ENCODE results near the gene SAP30BP. TPM values are rescaled to one million over a fixed set of nuclear protein-coding genes. Genes with fewer than 3 reads are reported as not detected.
A peak's percentile ranks its signal among the peaks of the same experiment; 100 is the strongest.

Gene SAP30BP
- polyA plus RNA-seq, 2 of the 4 experiments (the other 2 are of a cell fraction), result 103 to 139 TPM

GRCh38 chr17:75719732-75720131 lies 52.6 kb downstream of the SAP30BP start:
- Histone ChIP-seq H3K9me3 (no peaks in the 10 kb centered on the region), H3K4me2 (no peak overlapping the region), H3K4me3 (no peak overlapping the region), H3K27ac (peak overlapping the region in 1 of 2 experiments; percentile 93; a peak in 2 of 6 replicates), H3K4me1 (peaks cover 35% of the 10 kb centered on the region)
- 89% methylated on average over 2 of the region's 2 CpGs for WGBS (ENCODE audit: missing lambda C conversion rate)
- no peak for FAIRE-seq
- POLR2A ChIA-PET, result interaction anchor here (0.7 to 1.7 kb wide), 3 partner anchors 13 to 60 kb away, joined by 4 to 7 read pairs (median 4); a partner anchor contains a TSS
- TF ChIP-seq RFX5 (IDR thresholded peaks at IDR 0.05), result no peak
- TF ChIP-seq E2F6 (IDR thresholded peaks at IDR 0.05; ENCODE audit: borderline replicate concordance, low read depth), result no peak
- TF ChIP-seq HEYL (CRISPR knock-in tag; IDR thresholded peaks at IDR 0.05), result no peak
- TF ChIP-seq, protein P1, sequence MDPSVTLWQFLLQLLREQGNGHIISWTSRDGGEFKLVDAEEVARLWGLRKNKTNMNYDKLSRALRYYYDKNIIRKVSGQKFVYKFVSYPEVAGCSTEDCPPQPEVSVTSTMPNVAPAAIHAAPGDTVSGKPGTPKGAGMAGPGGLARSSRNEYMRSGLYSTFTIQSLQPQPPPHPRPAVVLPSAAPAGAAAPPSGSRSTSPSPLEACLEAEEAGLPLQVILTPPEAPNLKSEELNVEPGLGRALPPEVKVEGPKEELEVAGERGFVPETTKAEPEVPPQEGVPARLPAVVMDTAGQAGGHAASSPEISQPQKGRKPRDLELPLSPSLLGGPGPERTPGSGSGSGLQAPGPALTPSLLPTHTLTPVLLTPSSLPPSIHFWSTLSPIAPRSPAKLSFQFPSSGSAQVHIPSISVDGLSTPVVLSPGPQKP (IDR thresholded peaks at IDR 0.05; ENCODE audit: low read depth, low read length), result no peak
- TF ChIP-seq RNF2 (IDR thresholded peaks at IDR 0.05; ENCODE audit: borderline replicate concordance, low read depth), result no peak
- TF ChIP-seq, protein P2, sequence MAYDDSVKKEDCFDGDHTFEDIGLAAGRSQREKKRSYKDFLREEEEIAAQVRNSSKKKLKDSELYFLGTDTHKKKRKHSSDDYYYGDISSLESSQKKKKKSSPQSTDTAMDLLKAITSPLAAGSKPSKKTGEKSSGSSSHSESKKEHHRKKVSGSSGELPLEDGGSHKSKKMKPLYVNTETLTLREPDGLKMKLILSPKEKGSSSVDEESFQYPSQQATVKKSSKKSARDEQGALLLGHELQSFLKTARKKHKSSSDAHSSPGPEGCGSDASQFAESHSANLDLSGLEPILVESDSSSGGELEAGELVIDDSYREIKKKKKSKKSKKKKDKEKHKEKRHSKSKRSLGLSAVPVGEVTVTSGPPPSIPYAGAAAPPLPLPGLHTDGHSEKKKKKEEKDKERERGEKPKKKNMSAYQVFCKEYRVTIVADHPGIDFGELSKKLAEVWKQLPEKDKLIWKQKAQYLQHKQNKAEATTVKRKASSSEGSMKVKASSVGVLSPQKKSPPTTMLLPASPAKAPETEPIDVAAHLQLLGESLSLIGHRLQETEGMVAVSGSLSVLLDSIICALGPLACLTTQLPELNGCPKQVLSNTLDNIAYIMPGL (CRISPR knock-in tag; IDR thresholded peaks at IDR 0.05; ENCODE audit: borderline replicate concordance), result no peak
- TF ChIP-seq MAFK (IDR thresholded peaks at IDR 0.05; ENCODE audit: partially characterized antibody), result no peak
- TF ChIP-seq FOSL2 (IDR thresholded peaks at IDR 0.05), result no peak
- no peak for TF ChIP-seq FOSL2 (CRISPR knock-in tag; IDR thresholded peaks at IDR 0.05)
- no peak for TF ChIP-seq SMC3 (IDR thresholded peaks at IDR 0.05)
- no peak for TF ChIP-seq HDAC2 (IDR thresholded peaks at IDR 0.05)
- TF ChIP-seq CBX2 (IDR thresholded peaks at IDR 0.05; ENCODE audit: borderline replicate concordance, low read depth), result no peak
- TF ChIP-seq CHD2 (IDR thresholded peaks at IDR 0.05; ENCODE audit: low read length, partially characterized antibody), result no peak
- no peak for TF ChIP-seq BHLHE40 (IDR thresholded peaks at IDR 0.05; ENCODE audit: low read depth, low read length)
- no peak for TF ChIP-seq MAZ (IDR thresholded peaks at IDR 0.05; ENCODE audit: borderline replicate concordance, low read depth, low read length)
- TF ChIP-seq ZNF302 (CRISPR knock-in tag; IDR thresholded peaks at IDR 0.05), result no peak
- TF ChIP-seq ZC3H11A (IDR thresholded peaks at IDR 0.05), result no peak
- no peak for ATAC-seq
- no peak for DNase-seq (ENCODE audit: low read depth in 1 of 2, low spot score in 1 of 2)
- CTCF ChIA-PET, result interaction anchor here (0.9 to 11.7 kb wide), 9 partner anchors 12 to 106 kb away, joined by 3 to 186 read pairs (median 5); partner anchors contain the start of gene SMIM5

- FAIRE-seq, result no peak
- 16% methylated on average over 29 of the region's 70 CpGs for WGBS (ENCODE audit: missing lambda C conversion rate)
- H3K4me3 ChIP-seq, result peak within 1 kb of the TSS; percentile 57
- ChIA-PET CTCF (interaction anchor here (1.0 to 11.7 kb wide), 15 partner anchors 8 to 152 kb away, joined by 3 to 186 read pairs (median 3); partner anchors contain the start of genes GALK1 and SMIM5), POLR2A (interaction anchor here (0.7 to 1.7 kb wide), 4 partner anchors 14 to 59 kb away, joined by 4 to 7 read pairs (median 6); partner anchors contain the start of genes RECQL5 and SAP30BP)
- ATAC-seq, result peak; percentile 68 to 70
- peak; percentile 42 to 75 for DNase-seq (ENCODE audit: low read depth in 1 of 2, low spot score in 1 of 2)
- H3K27ac ChIP-seq, result peak within 1 kb of the TSS; percentile 93 to 94
- H3K4me1 ChIP-seq, result peaks cover 35% of the 10 kb centered on the region
- peak within 1 kb of the TSS; percentile 87 for H3K4me2 ChIP-seq
- H3K9me3 ChIP-seq, result no peaks in the 10 kb centered on the region
- TF ChIP-seq RAD21 (conservative IDR thresholded peaks at IDR 0.05 in 1 of 2, IDR thresholded peaks at IDR 0.05 in 1 of 2), result peak in 1 of 2 experiments; percentile 27; a peak in 2 of 5 replicates
- no peak for TF ChIP-seq PHF8 (IDR thresholded peaks at IDR 0.05; ENCODE audit: borderline replicate concordance, low read depth)
- TF ChIP-seq GATA3 (IDR thresholded peaks at IDR 0.05; ENCODE audit: borderline replicate concordance), result 0 out of 2 replicates have a peak, but pooled peaks have one; percentile 7
- TF ChIP-seq, protein P3, sequence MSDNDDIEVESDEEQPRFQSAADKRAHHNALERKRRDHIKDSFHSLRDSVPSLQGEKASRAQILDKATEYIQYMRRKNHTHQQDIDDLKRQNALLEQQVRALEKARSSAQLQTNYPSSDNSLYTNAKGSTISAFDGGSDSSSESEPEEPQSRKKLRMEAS (IDR thresholded peaks at IDR 0.05), result peak; percentile 27; the same call in 1 of the 2 replicates
- TF ChIP-seq POLR2A (IDR thresholded peaks at IDR 0.05; ENCODE audit: low read length), result no peak
- TF ChIP-seq SMC3 (IDR thresholded peaks at IDR 0.05), result peak; percentile 37; the same call in 2 of the 3 replicates
- TF ChIP-seq TP53 (CRISPR knock-in tag; IDR thresholded peaks at IDR 0.05), result no peak
- no peak for TF ChIP-seq BHLHE40 (IDR thresholded peaks at IDR 0.05; ENCODE audit: low read depth, low read length)
- TF ChIP-seq, protein P4, sequence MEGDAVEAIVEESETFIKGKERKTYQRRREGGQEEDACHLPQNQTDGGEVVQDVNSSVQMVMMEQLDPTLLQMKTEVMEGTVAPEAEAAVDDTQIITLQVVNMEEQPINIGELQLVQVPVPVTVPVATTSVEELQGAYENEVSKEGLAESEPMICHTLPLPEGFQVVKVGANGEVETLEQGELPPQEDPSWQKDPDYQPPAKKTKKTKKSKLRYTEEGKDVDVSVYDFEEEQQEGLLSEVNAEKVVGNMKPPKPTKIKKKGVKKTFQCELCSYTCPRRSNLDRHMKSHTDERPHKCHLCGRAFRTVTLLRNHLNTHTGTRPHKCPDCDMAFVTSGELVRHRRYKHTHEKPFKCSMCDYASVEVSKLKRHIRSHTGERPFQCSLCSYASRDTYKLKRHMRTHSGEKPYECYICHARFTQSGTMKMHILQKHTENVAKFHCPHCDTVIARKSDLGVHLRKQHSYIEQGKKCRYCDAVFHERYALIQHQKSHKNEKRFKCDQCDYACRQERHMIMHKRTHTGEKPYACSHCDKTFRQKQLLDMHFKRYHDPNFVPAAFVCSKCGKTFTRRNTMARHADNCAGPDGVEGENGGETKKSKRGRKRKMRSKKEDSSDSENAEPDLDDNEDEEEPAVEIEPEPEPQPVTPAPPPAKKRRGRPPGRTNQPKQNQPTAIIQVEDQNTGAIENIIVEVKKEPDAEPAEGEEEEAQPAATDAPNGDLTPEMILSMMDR (IDR thresholded peaks at IDR 0.05), result peak; percentile 29; the same call in 1 of the 3 replicates
- TF ChIP-seq, protein P5, sequence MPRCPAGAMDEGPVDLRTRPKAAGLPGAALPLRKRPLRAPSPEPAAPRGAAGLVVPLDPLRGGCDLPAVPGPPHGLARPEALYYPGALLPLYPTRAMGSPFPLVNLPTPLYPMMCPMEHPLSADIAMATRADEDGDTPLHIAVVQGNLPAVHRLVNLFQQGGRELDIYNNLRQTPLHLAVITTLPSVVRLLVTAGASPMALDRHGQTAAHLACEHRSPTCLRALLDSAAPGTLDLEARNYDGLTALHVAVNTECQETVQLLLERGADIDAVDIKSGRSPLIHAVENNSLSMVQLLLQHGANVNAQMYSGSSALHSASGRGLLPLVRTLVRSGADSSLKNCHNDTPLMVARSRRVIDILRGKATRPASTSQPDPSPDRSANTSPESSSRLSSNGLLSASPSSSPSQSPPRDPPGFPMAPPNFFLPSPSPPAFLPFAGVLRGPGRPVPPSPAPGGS (IDR thresholded peaks at IDR 0.05), result 0 out of 3 replicates have a peak, but pooled peaks have one; percentile 44
- TF ChIP-seq E2F6 (IDR thresholded peaks at IDR 0.05; ENCODE audit: borderline replicate concordance, low read depth), result no peak; the same call in 1 of the 2 replicates
- TF ChIP-seq FOSL2 (IDR thresholded peaks at IDR 0.05), result no peak
- 0 out of 2 replicates have a peak, but pooled peaks have one; percentile 21 for TF ChIP-seq FOSL2 (CRISPR knock-in tag; IDR thresholded peaks at IDR 0.05)
- TF ChIP-seq ZC3H11A (IDR thresholded peaks at IDR 0.05), result no peak
- peak; percentile 43 to 75; a peak in 3 of 5 replicates for TF ChIP-seq JUN (IDR thresholded peaks at IDR 0.05)
- TF ChIP-seq HOXA7 (CRISPR knock-in tag; IDR thresholded peaks at IDR 0.05), result no peak
- no peak for TF ChIP-seq ZNF302 (CRISPR knock-in tag; IDR thresholded peaks at IDR 0.05)
Measured at GRCh38 chr17:75720656-75721462, 53.7 kb downstream of the SAP30BP start, which contains the start of gene ITGB4. Gene ITGB4 (plus strand): TSS chr17:75721459. CDS start chr17:75724704, 3,245 bp downstream.

Data from A549 (cell line).